HepG2 (cell line): ENCODE measurements around the gene FKTN. TPM values are rescaled to one million over a fixed set of nuclear protein-coding genes. Genes with fewer than 3 reads are reported as not detected.

Source experiments
- AGO2 ChIP-seq: fragments of 200-400 bp; formaldehyde crosslinking; optimal IDR thresholded peaks from 2 replicates; pipeline ENCODE3; 2017; ENCODE audit warnings: mild to moderate bottlenecking, low read depth, low read length, moderate library complexity
- ATF7-NPFF ChIP-seq: sonication (generic); formaldehyde crosslinking; IDR thresholded peaks from 2 replicates; pipeline ENCODE4 v1.8.1; 2023; ENCODE audit warnings: mild to moderate bottlenecking, low read depth, missing genetic modification reagents, moderate library complexity
- KDM4B ChIP-seq: sonication (generic); formaldehyde crosslinking; IDR thresholded peaks from 2 replicates; pipeline ENCODE4 v1.4.0; 2020; ENCODE audit warnings: missing genetic modification reagents
- NFIC ChIP-seq: IDR thresholded peaks from 2 replicates; pipeline ENCODE4 v1.6.1; 2012; ENCODE audit warnings: mild to moderate bottlenecking, low read length, inconsistent platforms
- RNF2 ChIP-seq: fragments of 450-650 bp; conservative IDR thresholded peaks from 2 replicates; pipeline ENCODE4 v1.6.1; 2016; ENCODE audit warnings: low read depth
- SMYD3 ChIP-seq: sonication (generic); formaldehyde crosslinking; IDR thresholded peaks from 2 replicates; pipeline ENCODE4 v1.8.1; 2023; ENCODE audit warnings: mild to moderate bottlenecking, missing genetic modification reagents
- STAT5B ChIP-seq: sonication (generic); formaldehyde crosslinking; IDR thresholded peaks from 2 replicates; pipeline ENCODE4 v1.4.0; 2020; ENCODE audit warnings: missing genetic modification reagents
- XBP1 ChIP-seq: sonication (generic); formaldehyde crosslinking; IDR thresholded peaks from 2 replicates; pipeline ENCODE4 v1.5.0; 2020; ENCODE audit warnings: missing genetic modification reagents
- ZBTB38 ChIP-seq: sonication (generic); formaldehyde crosslinking; IDR thresholded peaks from 2 replicates; pipeline ENCODE4 v1.5.1; 2020; ENCODE audit warnings: mild to moderate bottlenecking, missing genetic modification reagents
- ZNF256 ChIP-seq: sonication (generic); formaldehyde crosslinking; conservative IDR thresholded peaks from 2 replicates; pipeline ENCODE4 v1.4.0; 2020; ENCODE audit warnings: missing genetic modification reagents
- ZNF614 ChIP-seq: IDR thresholded peaks from 2 replicates; pipeline ENCODE4 v1.6.1; 2018; ENCODE audit warnings: missing biosample characterization, missing genetic modification reagents, inconsistent platforms, borderline replicate concordance
- ZNF747 ChIP-seq: sonication (generic); formaldehyde crosslinking; IDR thresholded peaks from 2 replicates; pipeline ENCODE4 v1.8.1; 2023; ENCODE audit warnings: missing genetic modification reagents, mild to moderate bottlenecking, borderline replicate concordance
- ZNF883 ChIP-seq: sonication (generic); formaldehyde crosslinking; IDR thresholded peaks from 2 replicates; pipeline ENCODE4 v1.5.1; 2020; ENCODE audit warnings: mild to moderate bottlenecking, missing genetic modification reagents; ENCODE audit errors: not compliant biosample characterization
- ZSCAN12 ChIP-seq: sonication (generic); formaldehyde crosslinking; IDR thresholded peaks from 2 replicates; pipeline ENCODE4 v1.9.0; 2021; ENCODE audit warnings: mild to moderate bottlenecking, missing genetic modification reagents
- polyA plus RNA-seq, 8 experiments: library from polyadenylated mRNA; depleted of rRNA in 3 of 8; stranded (reverse) in 7 of 8; unstranded in 1 of 8; fragments of >200 nt; fragmentation: Illumina TruSeq in 4 of 8; extraction: Trizol in 4 of 8; gene quantifications; 2 replicates each; pipeline versions ENCODE4 v1.2.1 to v1.2.3, GENCODE V29; 2011 to 2016; ENCODE audit warnings: low read depth in 4 of 8, missing spikeins in 1 of 8, mixed read lengths in 1 of 8; ENCODE audit not compliant: insufficient read depth in 1 of 8
- total RNA-seq, 5 experiments: library from RNA; depleted of rRNA; stranded (reverse); fragments of >200 nt; fragmentation: Illumina TruSeq; extraction: Trizol; gene quantifications; 2 replicates each; pipeline ENCODE4 v1.2.3, GENCODE V29; 2016; ENCODE audit warnings: low read depth in 1 of 5
- TF ChIP-seq, protein P1 (sequence below): IDR thresholded peaks from 2 replicates; pipeline ENCODE4 v1.6.1; 2016; ENCODE audit warnings: mild to moderate bottlenecking
- TF ChIP-seq, protein P2 (sequence below): sonication (generic); formaldehyde crosslinking; IDR thresholded peaks from 2 replicates; pipeline ENCODE4 v1.5.0; 2020; ENCODE audit warnings: mild to moderate bottlenecking, missing genetic modification reagents, borderline replicate concordance
- TF ChIP-seq, protein P3 (sequence below): fragments of 450-650 bp; IDR thresholded peaks from 2 replicates; pipeline ENCODE4 v1.6.1; 2017
- TF ChIP-seq, protein P4 (sequence below): sonication (generic); formaldehyde crosslinking; IDR thresholded peaks from 2 replicates; pipeline ENCODE4 v1.5.1; 2020; ENCODE audit warnings: mild to moderate bottlenecking, missing genetic modification reagents, moderate library complexity
- TF ChIP-seq, protein P5 (sequence below): IDR thresholded peaks from 2 replicates; pipeline ENCODE4 v1.6.1; 2016; ENCODE audit warnings: mild to moderate bottlenecking, missing biosample characterization, missing genetic modification reagents
- TF ChIP-seq, protein P6 (sequence below): sonication (generic); formaldehyde crosslinking; IDR thresholded peaks from 2 replicates; pipeline ENCODE4 v1.5.0; 2020; ENCODE audit warnings: missing genetic modification reagents, mild to moderate bottlenecking, borderline replicate concordance

FKTN gene
- total and polyA plus RNA-seq, 2 of the 13 experiments (the other 11 are each of a cell fraction or from before 2014, with no cell fraction given), result 7.9 to 13.5 TPM

DNA sequence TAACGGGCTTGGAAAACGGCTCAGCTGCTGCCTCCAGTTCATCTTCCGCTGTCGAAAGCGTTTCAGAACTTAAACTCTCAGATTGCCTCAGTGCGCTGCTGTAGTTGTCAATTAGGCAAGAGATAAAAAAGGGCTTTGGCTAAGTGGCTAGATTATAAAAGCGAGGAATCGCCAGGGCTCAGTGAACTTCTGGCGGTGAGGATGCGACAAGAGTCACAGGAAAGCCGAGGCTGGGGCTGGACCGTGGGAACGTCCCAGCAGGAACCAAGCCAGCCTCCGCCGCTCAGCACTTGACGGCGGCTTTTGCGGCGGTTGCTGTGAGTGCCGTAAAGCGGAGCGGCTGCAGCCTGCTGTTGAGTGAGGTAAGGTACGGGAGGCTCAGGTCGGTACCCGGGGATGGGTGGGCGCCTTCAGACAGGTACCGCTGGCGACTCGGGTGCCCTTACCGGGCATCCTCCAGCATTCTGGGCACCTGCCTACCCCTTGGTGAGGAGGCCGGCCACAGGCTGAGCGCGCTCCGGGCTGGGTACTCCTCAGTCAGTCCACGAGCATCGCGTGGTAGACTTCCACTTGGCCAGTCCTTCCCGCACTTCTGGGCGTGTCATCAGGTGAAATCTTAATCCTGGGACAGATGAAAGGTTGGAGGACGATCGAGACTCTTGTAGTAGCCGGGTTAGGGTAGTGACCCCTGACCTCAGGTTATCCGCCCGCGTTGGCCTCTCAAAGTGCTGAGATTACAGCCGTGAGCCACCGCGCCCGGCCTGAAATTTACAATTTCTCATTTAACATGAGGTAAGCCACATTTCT lies at the start of gene FKTN (continued):
- TF ChIP-seq ZBTB38 (CRISPR knock-in tag) (peak; percentile 57; the same call in 1 of the 2 replicates), ZSCAN12 (CRISPR knock-in tag) (0 out of 2 replicates have a peak, but pooled peaks have one; percentile 54), ZNF614 (0 out of 2 replicates have a peak, but pooled peaks have one; percentile 50), SMYD3 (CRISPR knock-in tag) (0 out of 2 replicates have a peak, but pooled peaks have one; percentile 40), ZNF747 (CRISPR knock-in tag) (peak; percentile 41; the same call in 1 of the 2 replicates), AGO2 (peak; percentile 56), XBP1 (CRISPR knock-in tag) (peak; percentile 29; the same call in 1 of the 2 replicates), STAT5B (CRISPR knock-in tag) (no peak), RNF2 (no peak), NFIC (peak; percentile 32; the same call in 1 of the 2 replicates), ZNF883 (CRISPR knock-in tag) (peak; percentile 52), ZNF256 (CRISPR knock-in tag) (peak; percentile 52), KDM4B (CRISPR knock-in tag) (peak; percentile 72; the same call in 1 of the 2 replicates), ATF7-NPFF (0 out of 2 replicates have a peak, but pooled peaks have one; percentile 70)
- TF ChIP-seq, protein P1, sequence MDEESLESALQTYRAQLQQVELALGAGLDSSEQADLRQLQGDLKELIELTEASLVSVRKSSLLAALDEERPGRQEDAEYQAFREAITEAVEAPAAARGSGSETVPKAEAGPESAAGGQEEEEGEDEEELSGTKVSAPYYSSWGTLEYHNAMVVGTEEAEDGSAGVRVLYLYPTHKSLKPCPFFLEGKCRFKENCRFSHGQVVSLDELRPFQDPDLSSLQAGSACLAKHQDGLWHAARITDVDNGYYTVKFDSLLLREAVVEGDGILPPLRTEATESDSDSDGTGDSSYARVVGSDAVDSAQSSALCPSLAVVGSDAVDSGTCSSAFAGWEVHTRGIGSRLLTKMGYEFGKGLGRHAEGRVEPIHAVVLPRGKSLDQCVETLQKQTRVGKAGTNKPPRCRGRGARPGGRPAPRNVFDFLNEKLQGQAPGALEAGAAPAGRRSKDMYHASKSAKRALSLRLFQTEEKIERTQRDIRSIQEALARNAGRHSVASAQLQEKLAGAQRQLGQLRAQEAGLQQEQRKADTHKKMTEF (CRISPR knock-in tag), result peak; percentile 72
- TF ChIP-seq, protein P2, sequence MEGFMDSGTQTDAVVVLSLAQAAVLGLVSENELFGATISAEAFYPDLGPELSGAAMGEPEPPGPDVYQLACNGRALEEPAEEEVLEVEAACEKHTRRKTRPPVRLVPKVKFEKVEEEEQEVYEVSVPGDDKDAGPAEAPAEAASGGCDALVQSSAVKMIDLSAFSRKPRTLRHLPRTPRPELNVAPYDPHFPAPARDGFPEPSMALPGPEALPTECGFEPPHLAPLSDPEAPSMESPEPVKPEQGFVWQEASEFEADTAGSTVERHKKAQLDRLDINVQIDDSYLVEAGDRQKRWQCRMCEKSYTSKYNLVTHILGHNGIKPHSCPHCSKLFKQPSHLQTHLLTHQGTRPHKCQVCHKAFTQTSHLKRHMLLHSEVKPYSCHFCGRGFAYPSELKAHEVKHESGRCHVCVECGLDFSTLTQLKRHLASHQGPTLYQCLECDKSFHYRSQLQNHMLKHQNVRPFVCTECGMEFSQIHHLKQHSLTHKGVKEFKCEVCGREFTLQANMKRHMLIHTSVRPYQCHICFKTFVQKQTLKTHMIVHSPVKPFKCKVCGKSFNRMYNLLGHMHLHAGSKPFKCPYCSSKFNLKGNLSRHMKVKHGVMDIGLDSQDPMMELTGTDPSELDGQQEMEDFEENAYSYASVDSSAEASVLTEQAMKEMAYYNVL, result peak; percentile 62; the same call in 1 of the 2 replicates
- TF ChIP-seq, protein P3, sequence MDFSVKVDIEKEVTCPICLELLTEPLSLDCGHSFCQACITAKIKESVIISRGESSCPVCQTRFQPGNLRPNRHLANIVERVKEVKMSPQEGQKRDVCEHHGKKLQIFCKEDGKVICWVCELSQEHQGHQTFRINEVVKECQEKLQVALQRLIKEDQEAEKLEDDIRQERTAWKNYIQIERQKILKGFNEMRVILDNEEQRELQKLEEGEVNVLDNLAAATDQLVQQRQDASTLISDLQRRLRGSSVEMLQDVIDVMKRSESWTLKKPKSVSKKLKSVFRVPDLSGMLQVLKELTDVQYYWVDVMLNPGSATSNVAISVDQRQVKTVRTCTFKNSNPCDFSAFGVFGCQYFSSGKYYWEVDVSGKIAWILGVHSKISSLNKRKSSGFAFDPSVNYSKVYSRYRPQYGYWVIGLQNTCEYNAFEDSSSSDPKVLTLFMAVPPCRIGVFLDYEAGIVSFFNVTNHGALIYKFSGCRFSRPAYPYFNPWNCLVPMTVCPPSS, result no peak
- TF ChIP-seq, protein P4, sequence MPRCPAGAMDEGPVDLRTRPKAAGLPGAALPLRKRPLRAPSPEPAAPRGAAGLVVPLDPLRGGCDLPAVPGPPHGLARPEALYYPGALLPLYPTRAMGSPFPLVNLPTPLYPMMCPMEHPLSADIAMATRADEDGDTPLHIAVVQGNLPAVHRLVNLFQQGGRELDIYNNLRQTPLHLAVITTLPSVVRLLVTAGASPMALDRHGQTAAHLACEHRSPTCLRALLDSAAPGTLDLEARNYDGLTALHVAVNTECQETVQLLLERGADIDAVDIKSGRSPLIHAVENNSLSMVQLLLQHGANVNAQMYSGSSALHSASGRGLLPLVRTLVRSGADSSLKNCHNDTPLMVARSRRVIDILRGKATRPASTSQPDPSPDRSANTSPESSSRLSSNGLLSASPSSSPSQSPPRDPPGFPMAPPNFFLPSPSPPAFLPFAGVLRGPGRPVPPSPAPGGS (CRISPR knock-in tag), result peak; percentile 81; the same call in 1 of the 2 replicates
- TF ChIP-seq, protein P5, sequence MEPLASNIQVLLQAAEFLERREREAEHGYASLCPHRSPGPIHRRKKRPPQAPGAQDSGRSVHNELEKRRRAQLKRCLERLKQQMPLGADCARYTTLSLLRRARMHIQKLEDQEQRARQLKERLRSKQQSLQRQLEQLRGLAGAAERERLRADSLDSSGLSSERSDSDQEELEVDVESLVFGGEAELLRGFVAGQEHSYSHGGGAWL (CRISPR knock-in tag), result peak; percentile 83
- TF ChIP-seq, protein P6, sequence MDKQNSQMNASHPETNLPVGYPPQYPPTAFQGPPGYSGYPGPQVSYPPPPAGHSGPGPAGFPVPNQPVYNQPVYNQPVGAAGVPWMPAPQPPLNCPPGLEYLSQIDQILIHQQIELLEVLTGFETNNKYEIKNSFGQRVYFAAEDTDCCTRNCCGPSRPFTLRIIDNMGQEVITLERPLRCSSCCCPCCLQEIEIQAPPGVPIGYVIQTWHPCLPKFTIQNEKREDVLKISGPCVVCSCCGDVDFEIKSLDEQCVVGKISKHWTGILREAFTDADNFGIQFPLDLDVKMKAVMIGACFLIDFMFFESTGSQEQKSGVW (CRISPR knock-in tag), result no peak
